ENCODE data around the gene CACFD1.

DNA sequence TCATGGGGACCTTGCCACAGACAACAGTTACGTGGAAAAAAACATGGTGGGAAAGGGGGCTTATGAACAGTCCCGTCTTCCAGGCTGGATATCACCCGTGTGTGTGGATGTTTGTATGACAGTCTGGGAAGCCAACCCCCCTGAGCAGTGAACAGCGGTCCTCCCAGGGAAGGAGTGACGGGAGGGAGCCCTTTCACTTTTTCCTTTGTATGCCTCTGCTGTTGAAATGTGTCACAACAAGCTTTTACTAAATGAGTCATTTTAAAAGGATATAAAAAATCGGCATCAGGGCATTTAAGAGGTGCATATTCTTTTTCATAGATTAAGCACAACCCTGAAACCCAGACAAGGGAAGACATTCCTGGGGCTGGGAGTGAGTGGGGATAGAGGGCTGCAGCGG lies 59.9 kb downstream of the CACFD1 start:
- TF ChIP-seq, protein P1, sequence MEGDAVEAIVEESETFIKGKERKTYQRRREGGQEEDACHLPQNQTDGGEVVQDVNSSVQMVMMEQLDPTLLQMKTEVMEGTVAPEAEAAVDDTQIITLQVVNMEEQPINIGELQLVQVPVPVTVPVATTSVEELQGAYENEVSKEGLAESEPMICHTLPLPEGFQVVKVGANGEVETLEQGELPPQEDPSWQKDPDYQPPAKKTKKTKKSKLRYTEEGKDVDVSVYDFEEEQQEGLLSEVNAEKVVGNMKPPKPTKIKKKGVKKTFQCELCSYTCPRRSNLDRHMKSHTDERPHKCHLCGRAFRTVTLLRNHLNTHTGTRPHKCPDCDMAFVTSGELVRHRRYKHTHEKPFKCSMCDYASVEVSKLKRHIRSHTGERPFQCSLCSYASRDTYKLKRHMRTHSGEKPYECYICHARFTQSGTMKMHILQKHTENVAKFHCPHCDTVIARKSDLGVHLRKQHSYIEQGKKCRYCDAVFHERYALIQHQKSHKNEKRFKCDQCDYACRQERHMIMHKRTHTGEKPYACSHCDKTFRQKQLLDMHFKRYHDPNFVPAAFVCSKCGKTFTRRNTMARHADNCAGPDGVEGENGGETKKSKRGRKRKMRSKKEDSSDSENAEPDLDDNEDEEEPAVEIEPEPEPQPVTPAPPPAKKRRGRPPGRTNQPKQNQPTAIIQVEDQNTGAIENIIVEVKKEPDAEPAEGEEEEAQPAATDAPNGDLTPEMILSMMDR (IDR thresholded peaks at IDR 0.05; ENCODE audit: insufficient read depth, low read depth, low read length): no peak
- no peak for TF ChIP-seq EZH2 (IDR thresholded peaks at IDR 0.05; ENCODE audit: insufficient read depth, low read length)
